WTC11 (cell line): ENCODE measurements around the gene MAST4. TPM values are rescaled to one million over a fixed set of nuclear protein-coding genes. Genes with fewer than 3 reads are reported as not detected.

Experiments
- ATAC-seq: fragments of 200-7000 bp; cut with Tn5 transposase; 2 replicates; pipeline ENCODE4 v1.10.0; 2021; ENCODE audit warnings: mild to moderate bottlenecking, moderate library complexity
- CTCF ChIA-PET: fragments of 300-600 bp; sonication (Branson Sonifier 250); formaldehyde crosslinking; loops from one replicate; lab custom pipeline; 2021; ENCODE audit warnings: antibody characterized with exemption; lab: Charles Lee
- POLR2A ChIA-PET: fragments of 350-600 bp; sonication (Branson Sonifier 250); formaldehyde crosslinking; loops from one replicate; lab custom pipeline; 2021; ENCODE audit warnings: antibody characterized with exemption; lab: Charles Lee
- DNase-seq: peaks from one replicate; pipeline ENCODE4 v3.0.0; 2021; ENCODE audit warnings: low spot score
- H3K27ac Mint-ChIP-seq: 2 replicates; pipeline ENCODE4 v1.8.0; 2021; ENCODE audit warnings: mixed read lengths
- H3K27me3 Mint-ChIP-seq: 2 replicates; pipeline ENCODE4 v1.8.0; 2021; ENCODE audit warnings: low read depth, mild to moderate bottlenecking, moderate library complexity, mixed read lengths
- H3K36me3 Mint-ChIP-seq: 2 replicates; pipeline ENCODE4 v1.8.0; 2021; ENCODE audit warnings: mixed read lengths
- H3K4me1 Mint-ChIP-seq: 2 replicates; pipeline ENCODE4 v1.8.0; 2022; ENCODE audit warnings: mixed read lengths
- H3K4me3 Mint-ChIP-seq: 2 replicates; pipeline ENCODE4 v1.8.0; 2021; ENCODE audit warnings: mild to moderate bottlenecking, moderate library complexity, mixed read lengths
- H3K9me3 Mint-ChIP-seq: 2 replicates; pipeline ENCODE4 v1.8.0; 2021; ENCODE audit warnings: mixed read lengths
- CREB1 ChIP-seq: sonication (generic); formaldehyde crosslinking; IDR thresholded peaks from 2 replicates; pipeline ENCODE4 v1.8.0; 2023; ENCODE audit warnings: mild to moderate bottlenecking, missing genetic modification reagents
- CREM ChIP-seq: sonication (generic); formaldehyde crosslinking; IDR thresholded peaks from 2 replicates; pipeline ENCODE4 v1.8.1; 2022; ENCODE audit warnings: mild to moderate bottlenecking, missing genetic modification reagents, moderate library complexity
- ESRRA ChIP-seq: sonication (generic); formaldehyde crosslinking; IDR thresholded peaks from 2 replicates; pipeline ENCODE4 v1.8.1; 2022; ENCODE audit warnings: mild to moderate bottlenecking, missing genetic modification reagents, borderline replicate concordance
- ETV6 ChIP-seq: sonication (generic); formaldehyde crosslinking; IDR thresholded peaks from 2 replicates; pipeline ENCODE4 v1.8.1; 2022; ENCODE audit warnings: mild to moderate bottlenecking, missing genetic modification reagents
- FOXJ3 ChIP-seq: sonication (generic); formaldehyde crosslinking; IDR thresholded peaks from 2 replicates; pipeline ENCODE4 v1.9.0; 2021; ENCODE audit warnings: missing genetic modification reagents, mild to moderate bottlenecking, borderline replicate concordance
- FOXK1 ChIP-seq: sonication (generic); formaldehyde crosslinking; IDR thresholded peaks from 2 replicates; pipeline ENCODE4 v1.8.0; 2022; ENCODE audit warnings: mild to moderate bottlenecking, moderate library complexity, missing genetic modification reagents
- FOXP1 ChIP-seq: sonication (generic); formaldehyde crosslinking; IDR thresholded peaks from 2 replicates; pipeline ENCODE4 v1.8.0; 2022; ENCODE audit warnings: missing genetic modification reagents, mild to moderate bottlenecking, moderate library complexity, borderline replicate concordance
- HMGA2 ChIP-seq: fragments of 250-450 bp; sonication (Bioruptor Pico); IDR thresholded peaks from 2 replicates; pipeline ENCODE4 v1.4.0; 2021; ENCODE audit warnings: mild to moderate bottlenecking, moderate library complexity
- JAZF1 ChIP-seq: fragments of 250-450 bp; sonication (Bioruptor Pico); IDR thresholded peaks from 2 replicates; pipeline ENCODE4 v1.9.0; 2021; ENCODE audit warnings: moderate library complexity, mild to moderate bottlenecking, inconsistent platforms
- KAT7 ChIP-seq: sonication (generic); formaldehyde crosslinking; IDR thresholded peaks from 2 replicates; pipeline ENCODE4 v1.8.1; 2023; ENCODE audit warnings: missing genetic modification reagents, mild to moderate bottlenecking, borderline replicate concordance
- MYBL2 ChIP-seq: sonication (generic); formaldehyde crosslinking; IDR thresholded peaks from 2 replicates; pipeline ENCODE4 v1.8.1; 2023; ENCODE audit warnings: mild to moderate bottlenecking, moderate library complexity, missing genetic modification reagents
- NFATC4 ChIP-seq: fragments of 250-450 bp; sonication (Bioruptor Pico); IDR thresholded peaks from 2 replicates; pipeline ENCODE4 v1.9.0; 2021; ENCODE audit warnings: mild to moderate bottlenecking
- NFE2L1 ChIP-seq: sonication (generic); formaldehyde crosslinking; IDR thresholded peaks from 2 replicates; pipeline ENCODE4 v1.8.1; 2023; ENCODE audit warnings: missing genetic modification reagents
- NR3C1 ChIP-seq: sonication (generic); formaldehyde crosslinking; conservative IDR thresholded peaks from 2 replicates; pipeline ENCODE4 v1.8.1; 2023; ENCODE audit warnings: low read depth, mild to moderate bottlenecking, missing genetic modification reagents
- RORB ChIP-seq: fragments of 250-450 bp; sonication (Bioruptor Pico); IDR thresholded peaks from 2 replicates; pipeline ENCODE4 v1.9.0; 2021; ENCODE audit warnings: mild to moderate bottlenecking
- SMAD3 ChIP-seq: sonication (generic); formaldehyde crosslinking; IDR thresholded peaks from 2 replicates; pipeline ENCODE4 v1.8.0; 2022; ENCODE audit warnings: missing genetic modification reagents, mild to moderate bottlenecking, borderline replicate concordance
- SP1 ChIP-seq: sonication (generic); formaldehyde crosslinking; conservative IDR thresholded peaks from 2 replicates; pipeline ENCODE4 v1.8.1; 2022; ENCODE audit warnings: missing genetic modification reagents
- TCF7 ChIP-seq: sonication (generic); formaldehyde crosslinking; IDR thresholded peaks from 2 replicates; pipeline ENCODE4 v1.8.0; 2022; ENCODE audit warnings: mild to moderate bottlenecking, low read depth, missing genetic modification reagents, moderate library complexity
- TP53 ChIP-seq: sonication (generic); formaldehyde crosslinking; IDR thresholded peaks from 2 replicates; pipeline ENCODE4 v1.8.1; 2023; ENCODE audit warnings: mild to moderate bottlenecking, missing genetic modification reagents
- ZNF317 ChIP-seq: sonication (generic); formaldehyde crosslinking; IDR thresholded peaks from 2 replicates; pipeline ENCODE4 v1.8.1; 2023; ENCODE audit warnings: low read depth, mild to moderate bottlenecking, moderate library complexity, missing genetic modification reagents, borderline replicate concordance
- ZNF416 ChIP-seq: fragments of 250-450 bp; sonication (Bioruptor Pico); IDR thresholded peaks from 2 replicates; pipeline ENCODE4 v1.9.0; 2021; ENCODE audit warnings: mild to moderate bottlenecking, inconsistent platforms
- total RNA-seq: library from RNA; stranded (reverse); gene quantifications from 3 replicates; pipeline ENCODE4 v1.2.3, GENCODE V29; 2021
- TF ChIP-seq, protein P1 (sequence below): sonication (generic); formaldehyde crosslinking; conservative IDR thresholded peaks from 2 replicates; pipeline ENCODE4 v1.8.1; 2023; ENCODE audit warnings: mild to moderate bottlenecking, low read depth, missing genetic modification reagents, moderate library complexity
- TF ChIP-seq, protein P2 (sequence below): sonication (generic); formaldehyde crosslinking; IDR thresholded peaks from 2 replicates; pipeline ENCODE4 v1.8.1; 2022; ENCODE audit warnings: low read depth, missing genetic modification reagents, borderline replicate concordance
- TF ChIP-seq, protein P3 (sequence below): sonication (generic); formaldehyde crosslinking; IDR thresholded peaks from 2 replicates; pipeline ENCODE4 v1.8.0; 2022; ENCODE audit warnings: mild to moderate bottlenecking, missing genetic modification reagents
- TF ChIP-seq, protein P4 (sequence below): sonication (generic); formaldehyde crosslinking; IDR thresholded peaks from 2 replicates; pipeline ENCODE4 v1.8.0; 2022; ENCODE audit warnings: mild to moderate bottlenecking, missing genetic modification reagents
- TF ChIP-seq, protein P5 (sequence below): sonication (generic); formaldehyde crosslinking; IDR thresholded peaks from 2 replicates; pipeline ENCODE4 v1.8.0; 2022; ENCODE audit warnings: mild to moderate bottlenecking, missing genetic modification reagents
- TF ChIP-seq, protein P6 (sequence below): sonication (generic); formaldehyde crosslinking; IDR thresholded peaks from 2 replicates; pipeline ENCODE4 v1.8.1; 2023; ENCODE audit warnings: mild to moderate bottlenecking, missing genetic modification reagents, moderate library complexity

The MAST4 gene
- total RNA-seq, 1 experiment from 2014 or later, result 8.0 TPM

DNA sequence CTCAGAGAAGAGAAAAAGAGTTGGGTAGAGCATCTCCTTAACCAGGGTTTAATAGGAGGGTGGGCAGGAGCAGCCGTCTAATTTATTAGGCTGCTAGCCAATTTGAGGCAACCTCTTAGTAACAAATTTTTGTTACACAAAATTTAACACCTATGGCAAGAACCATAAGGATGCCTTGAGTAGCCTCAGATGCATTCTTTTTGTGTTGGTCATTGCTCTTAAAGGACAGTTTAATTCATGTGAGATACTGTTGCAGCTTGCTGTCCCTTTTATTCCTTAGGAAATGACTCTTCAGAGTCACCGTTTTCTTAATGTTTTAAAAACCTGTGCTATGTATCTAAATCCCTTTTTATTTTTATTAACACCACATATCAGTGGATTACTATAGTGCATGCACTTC is 255.1 kb downstream of the MAST4 start:
- Mint-ChIP-seq H3K27me3 (no peaks in the 10 kb centered on the region), H3K4me3 (no peak overlapping the region), H3K4me1 (peaks cover 9% of the 10 kb centered on the region; the same call in 1 of the 2 replicates), H3K9me3 (no peaks in the 10 kb centered on the region), H3K36me3 (no peaks in the 10 kb centered on the region), H3K27ac (no peak overlapping the region)
- CTCF ChIA-PET, result interaction anchor here (0.8 kb wide), 1 partner anchor 14 kb away, joined by 3 read pairs; no protein-coding TSS in a partner anchor
- DNase-seq (no peak), ATAC-seq (no peak)
- TF ChIP-seq, protein P1, sequence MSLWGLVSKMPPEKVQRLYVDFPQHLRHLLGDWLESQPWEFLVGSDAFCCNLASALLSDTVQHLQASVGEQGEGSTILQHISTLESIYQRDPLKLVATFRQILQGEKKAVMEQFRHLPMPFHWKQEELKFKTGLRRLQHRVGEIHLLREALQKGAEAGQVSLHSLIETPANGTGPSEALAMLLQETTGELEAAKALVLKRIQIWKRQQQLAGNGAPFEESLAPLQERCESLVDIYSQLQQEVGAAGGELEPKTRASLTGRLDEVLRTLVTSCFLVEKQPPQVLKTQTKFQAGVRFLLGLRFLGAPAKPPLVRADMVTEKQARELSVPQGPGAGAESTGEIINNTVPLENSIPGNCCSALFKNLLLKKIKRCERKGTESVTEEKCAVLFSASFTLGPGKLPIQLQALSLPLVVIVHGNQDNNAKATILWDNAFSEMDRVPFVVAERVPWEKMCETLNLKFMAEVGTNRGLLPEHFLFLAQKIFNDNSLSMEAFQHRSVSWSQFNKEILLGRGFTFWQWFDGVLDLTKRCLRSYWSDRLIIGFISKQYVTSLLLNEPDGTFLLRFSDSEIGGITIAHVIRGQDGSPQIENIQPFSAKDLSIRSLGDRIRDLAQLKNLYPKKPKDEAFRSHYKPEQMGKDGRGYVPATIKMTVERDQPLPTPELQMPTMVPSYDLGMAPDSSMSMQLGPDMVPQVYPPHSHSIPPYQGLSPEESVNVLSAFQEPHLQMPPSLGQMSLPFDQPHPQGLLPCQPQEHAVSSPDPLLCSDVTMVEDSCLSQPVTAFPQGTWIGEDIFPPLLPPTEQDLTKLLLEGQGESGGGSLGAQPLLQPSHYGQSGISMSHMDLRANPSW, result no peak
- TF ChIP-seq, protein P2, sequence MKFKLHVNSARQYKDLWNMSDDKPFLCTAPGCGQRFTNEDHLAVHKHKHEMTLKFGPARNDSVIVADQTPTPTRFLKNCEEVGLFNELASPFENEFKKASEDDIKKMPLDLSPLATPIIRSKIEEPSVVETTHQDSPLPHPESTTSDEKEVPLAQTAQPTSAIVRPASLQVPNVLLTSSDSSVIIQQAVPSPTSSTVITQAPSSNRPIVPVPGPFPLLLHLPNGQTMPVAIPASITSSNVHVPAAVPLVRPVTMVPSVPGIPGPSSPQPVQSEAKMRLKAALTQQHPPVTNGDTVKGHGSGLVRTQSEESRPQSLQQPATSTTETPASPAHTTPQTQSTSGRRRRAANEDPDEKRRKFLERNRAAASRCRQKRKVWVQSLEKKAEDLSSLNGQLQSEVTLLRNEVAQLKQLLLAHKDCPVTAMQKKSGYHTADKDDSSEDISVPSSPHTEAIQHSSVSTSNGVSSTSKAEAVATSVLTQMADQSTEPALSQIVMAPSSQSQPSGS (CRISPR knock-in tag), result no peak
- TF ChIP-seq FOXP1 (CRISPR knock-in tag) (no peak), NR3C1 (no peak), NFE2L1 (no peak), SMAD3 (no peak), ETV6 (CRISPR knock-in tag) (no peak), NFATC4 (CRISPR knock-in tag) (no peak), FOXJ3 (CRISPR knock-in tag) (no peak), CREB1 (CRISPR knock-in tag) (no peak), HMGA2 (no peak), CREM (CRISPR knock-in tag) (no peak), SP1 (CRISPR knock-in tag) (no peak), JAZF1 (CRISPR knock-in tag) (no peak), MYBL2 (CRISPR knock-in tag) (no peak), TP53 (no peak)
- TF ChIP-seq, protein P3, sequence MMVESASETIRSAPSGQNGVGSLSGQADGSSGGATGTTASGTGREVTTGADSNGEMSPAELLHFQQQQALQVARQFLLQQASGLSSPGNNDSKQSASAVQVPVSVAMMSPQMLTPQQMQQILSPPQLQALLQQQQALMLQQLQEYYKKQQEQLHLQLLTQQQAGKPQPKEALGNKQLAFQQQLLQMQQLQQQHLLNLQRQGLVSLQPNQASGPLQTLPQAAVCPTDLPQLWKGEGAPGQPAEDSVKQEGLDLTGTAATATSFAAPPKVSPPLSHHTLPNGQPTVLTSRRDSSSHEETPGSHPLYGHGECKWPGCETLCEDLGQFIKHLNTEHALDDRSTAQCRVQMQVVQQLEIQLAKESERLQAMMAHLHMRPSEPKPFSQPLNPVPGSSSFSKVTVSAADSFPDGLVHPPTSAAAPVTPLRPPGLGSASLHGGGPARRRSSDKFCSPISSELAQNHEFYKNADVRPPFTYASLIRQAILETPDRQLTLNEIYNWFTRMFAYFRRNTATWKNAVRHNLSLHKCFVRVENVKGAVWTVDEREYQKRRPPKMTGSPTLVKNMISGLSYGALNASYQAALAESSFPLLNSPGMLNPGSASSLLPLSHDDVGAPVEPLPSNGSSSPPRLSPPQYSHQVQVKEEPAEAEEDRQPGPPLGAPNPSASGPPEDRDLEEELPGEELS, result no peak
- POLR2A ChIA-PET, result no interaction called here

DNA sequence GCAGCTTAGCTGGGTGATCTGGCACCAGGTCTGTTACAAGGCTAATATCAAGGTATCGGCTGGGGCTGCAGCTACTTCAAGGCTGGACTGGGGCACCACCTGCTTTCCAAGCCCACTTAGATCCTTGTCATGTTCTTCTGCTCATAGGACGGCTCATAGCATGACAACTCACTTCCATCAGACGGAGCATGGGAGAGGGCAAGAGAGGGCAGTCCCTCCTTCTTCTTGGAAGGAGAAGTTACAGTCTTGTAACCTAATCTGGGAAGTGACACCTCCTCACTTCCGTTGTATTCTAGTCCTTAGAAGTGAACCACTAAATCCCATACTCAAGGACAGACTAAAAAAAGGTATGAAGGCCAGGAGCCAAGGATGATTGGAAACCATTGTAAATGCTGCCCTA is 258.2 kb downstream of the MAST4 start:
- ChIA-PET CTCF (interaction anchor here (1.0 kb wide), 2 partner anchors 10 to 548 kb away, joined by 3 to 6 read pairs; no protein-coding TSS in a partner anchor), POLR2A (no interaction called here)
- Mint-ChIP-seq H3K4me1 (peaks cover 8% of the 10 kb centered on the region; the same call in 1 of the 2 replicates), H3K36me3 (no peaks in the 10 kb centered on the region), H3K27me3 (no peaks in the 10 kb centered on the region), H3K9me3 (no peaks in the 10 kb centered on the region), H3K27ac (no peak overlapping the region), H3K4me3 (no peak overlapping the region)
- no peak for ATAC-seq
- no peak for DNase-seq
- TF ChIP-seq KAT7 (CRISPR knock-in tag), result no peak
- TF ChIP-seq, protein P4, sequence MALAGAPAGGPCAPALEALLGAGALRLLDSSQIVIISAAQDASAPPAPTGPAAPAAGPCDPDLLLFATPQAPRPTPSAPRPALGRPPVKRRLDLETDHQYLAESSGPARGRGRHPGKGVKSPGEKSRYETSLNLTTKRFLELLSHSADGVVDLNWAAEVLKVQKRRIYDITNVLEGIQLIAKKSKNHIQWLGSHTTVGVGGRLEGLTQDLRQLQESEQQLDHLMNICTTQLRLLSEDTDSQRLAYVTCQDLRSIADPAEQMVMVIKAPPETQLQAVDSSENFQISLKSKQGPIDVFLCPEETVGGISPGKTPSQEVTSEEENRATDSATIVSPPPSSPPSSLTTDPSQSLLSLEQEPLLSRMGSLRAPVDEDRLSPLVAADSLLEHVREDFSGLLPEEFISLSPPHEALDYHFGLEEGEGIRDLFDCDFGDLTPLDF, result no peak
- no peak for TF ChIP-seq RORB
- TF ChIP-seq, protein P5, sequence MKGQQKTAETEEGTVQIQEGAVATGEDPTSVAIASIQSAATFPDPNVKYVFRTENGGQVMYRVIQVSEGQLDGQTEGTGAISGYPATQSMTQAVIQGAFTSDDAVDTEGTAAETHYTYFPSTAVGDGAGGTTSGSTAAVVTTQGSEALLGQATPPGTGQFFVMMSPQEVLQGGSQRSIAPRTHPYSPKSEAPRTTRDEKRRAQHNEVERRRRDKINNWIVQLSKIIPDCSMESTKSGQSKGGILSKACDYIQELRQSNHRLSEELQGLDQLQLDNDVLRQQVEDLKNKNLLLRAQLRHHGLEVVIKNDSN (CRISPR knock-in tag), result no peak
- TF ChIP-seq, protein P1, result no peak
- no peak for TF ChIP-seq SMAD3
- TF ChIP-seq, protein P6, sequence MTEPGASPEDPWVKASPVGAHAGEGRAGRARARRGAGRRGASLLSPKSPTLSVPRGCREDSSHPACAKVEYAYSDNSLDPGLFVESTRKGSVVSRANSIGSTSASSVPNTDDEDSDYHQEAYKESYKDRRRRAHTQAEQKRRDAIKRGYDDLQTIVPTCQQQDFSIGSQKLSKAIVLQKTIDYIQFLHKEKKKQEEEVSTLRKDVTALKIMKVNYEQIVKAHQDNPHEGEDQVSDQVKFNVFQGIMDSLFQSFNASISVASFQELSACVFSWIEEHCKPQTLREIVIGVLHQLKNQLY, result no peak
- TF ChIP-seq ZNF416 (CRISPR knock-in tag), result no peak
- no peak for TF ChIP-seq TCF7 (CRISPR knock-in tag)
- no peak for TF ChIP-seq FOXK1
- no peak for TF ChIP-seq ZNF317 (CRISPR knock-in tag)
- TF ChIP-seq ESRRA (CRISPR knock-in tag), result no peak
